ENCODE measurements around the gene INSYN2A.

Gene INSYN2A

DNA sequence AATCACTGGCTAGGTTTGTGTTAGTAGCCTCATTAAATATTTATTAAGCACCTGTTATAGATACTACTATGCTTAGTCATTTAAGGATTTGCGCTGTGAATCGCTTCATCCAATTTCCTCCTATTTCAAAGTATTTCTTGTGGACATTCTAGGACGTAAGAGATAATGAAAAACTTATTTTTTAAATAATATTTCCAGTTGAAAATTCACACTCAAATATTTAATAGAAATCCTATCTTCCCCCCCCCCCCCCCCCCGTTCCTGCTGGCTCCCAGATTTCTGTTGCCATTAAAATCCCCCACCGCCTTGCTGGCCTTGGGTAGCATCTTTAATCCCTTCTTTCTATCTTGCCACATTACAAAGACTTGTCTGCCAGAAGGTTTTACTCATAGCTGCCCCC, 6.0 kb downstream of the INSYN2A start:
- TF ChIP-seq, protein P1, sequence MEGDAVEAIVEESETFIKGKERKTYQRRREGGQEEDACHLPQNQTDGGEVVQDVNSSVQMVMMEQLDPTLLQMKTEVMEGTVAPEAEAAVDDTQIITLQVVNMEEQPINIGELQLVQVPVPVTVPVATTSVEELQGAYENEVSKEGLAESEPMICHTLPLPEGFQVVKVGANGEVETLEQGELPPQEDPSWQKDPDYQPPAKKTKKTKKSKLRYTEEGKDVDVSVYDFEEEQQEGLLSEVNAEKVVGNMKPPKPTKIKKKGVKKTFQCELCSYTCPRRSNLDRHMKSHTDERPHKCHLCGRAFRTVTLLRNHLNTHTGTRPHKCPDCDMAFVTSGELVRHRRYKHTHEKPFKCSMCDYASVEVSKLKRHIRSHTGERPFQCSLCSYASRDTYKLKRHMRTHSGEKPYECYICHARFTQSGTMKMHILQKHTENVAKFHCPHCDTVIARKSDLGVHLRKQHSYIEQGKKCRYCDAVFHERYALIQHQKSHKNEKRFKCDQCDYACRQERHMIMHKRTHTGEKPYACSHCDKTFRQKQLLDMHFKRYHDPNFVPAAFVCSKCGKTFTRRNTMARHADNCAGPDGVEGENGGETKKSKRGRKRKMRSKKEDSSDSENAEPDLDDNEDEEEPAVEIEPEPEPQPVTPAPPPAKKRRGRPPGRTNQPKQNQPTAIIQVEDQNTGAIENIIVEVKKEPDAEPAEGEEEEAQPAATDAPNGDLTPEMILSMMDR (IDR thresholded peaks at IDR 0.05; ENCODE audit: extremely low read depth, insufficient read depth, missing control alignments), result no peak
- in situ Hi-C loops (cut with MboI; ENCODE audit: low pct_unique_long_range_greater_than_20kb, low sequenced_read_pairs, unreplicated experiment), result no loop called here
- no peak for DNase-seq (ENCODE audit: low spot score)

- no peak for DNase-seq (ENCODE audit: low spot score)
- in situ Hi-C loops (cut with MboI; ENCODE audit: low pct_unique_long_range_greater_than_20kb, low sequenced_read_pairs, unreplicated experiment), result no loop called here
- TF ChIP-seq, protein P1 (IDR thresholded peaks at IDR 0.05; ENCODE audit: extremely low read depth, insufficient read depth, missing control alignments), result no peak
Measured at GRCh38 chr10:127189226-127189625, 7.2 kb downstream of the INSYN2A start.

DNA sequence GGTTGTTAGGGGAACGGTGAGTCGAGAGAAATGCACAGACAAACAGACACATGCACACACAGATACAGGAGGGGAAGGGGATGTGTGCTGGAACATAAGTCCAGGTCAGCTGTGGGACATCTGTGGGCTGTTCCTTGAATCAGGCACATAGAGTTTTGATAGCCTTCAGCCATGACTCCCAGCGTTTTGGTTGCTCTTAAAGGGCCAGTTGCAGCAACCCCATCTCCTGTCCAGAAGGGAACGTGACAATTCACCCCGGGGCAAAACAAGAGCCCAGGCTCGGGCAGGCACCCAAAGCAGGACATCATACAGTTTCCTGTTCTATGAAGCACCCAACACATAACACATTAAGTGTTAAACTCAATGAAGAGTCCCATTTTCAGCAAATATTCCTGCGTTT, 9.6 kb downstream of the INSYN2A start:
- in situ Hi-C loops (cut with MboI; ENCODE audit: low pct_unique_long_range_greater_than_20kb, low sequenced_read_pairs, unreplicated experiment), result no loop called here
- DNase-seq (ENCODE audit: low spot score), result no peak
- TF ChIP-seq, protein P1 (IDR thresholded peaks at IDR 0.05; ENCODE audit: extremely low read depth, insufficient read depth, missing control alignments), result no peak

DNA sequence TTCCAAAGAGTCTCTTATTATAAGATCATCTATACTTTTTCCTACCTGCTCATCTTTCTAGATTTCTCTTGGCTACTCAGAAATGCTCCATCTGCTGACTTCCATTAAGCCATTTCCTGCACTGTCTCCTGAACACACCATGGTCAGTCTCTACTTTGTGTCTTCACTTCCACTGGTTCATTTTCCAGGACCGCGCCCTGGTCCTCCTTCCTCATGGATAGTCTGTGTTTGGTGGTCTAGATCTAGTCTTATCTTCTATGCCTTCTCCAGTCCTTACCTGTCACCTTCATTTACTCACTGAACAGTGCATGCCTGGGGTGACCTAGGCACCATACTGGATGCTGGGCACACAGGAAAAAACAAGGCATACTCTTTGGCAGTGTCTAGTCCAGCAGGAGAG, 11.8 kb downstream of the INSYN2A start:
- TF ChIP-seq, protein P1 (IDR thresholded peaks at IDR 0.05; ENCODE audit: extremely low read depth, insufficient read depth, missing control alignments), result no peak
- in situ Hi-C loops (cut with MboI; ENCODE audit: low pct_unique_long_range_greater_than_20kb, low sequenced_read_pairs, unreplicated experiment), result no loop called here
- DNase-seq (ENCODE audit: low spot score), result no peak

DNA sequence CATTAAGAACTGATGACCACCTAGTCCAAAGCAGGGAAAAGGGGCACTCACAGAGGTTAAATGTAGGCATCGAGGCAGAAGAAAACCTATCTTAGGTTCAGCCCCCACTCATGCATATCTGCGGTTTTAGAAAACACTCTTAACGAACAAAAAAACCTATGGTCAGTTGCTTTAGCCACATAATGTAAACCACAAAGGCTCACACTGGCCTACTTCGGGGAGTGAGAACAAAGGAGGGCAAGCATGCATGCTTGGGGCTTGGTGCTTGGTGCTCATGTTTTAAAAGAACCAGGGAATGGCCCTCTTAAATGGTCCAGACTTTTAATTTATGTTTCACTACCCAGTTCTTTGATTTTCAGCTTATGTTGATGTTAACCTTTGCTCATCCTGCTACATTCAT, 14.2 kb downstream of the INSYN2A start:
- TF ChIP-seq, protein P1 (IDR thresholded peaks at IDR 0.05; ENCODE audit: extremely low read depth, insufficient read depth, missing control alignments), result no peak
- in situ Hi-C loops (cut with MboI; ENCODE audit: low pct_unique_long_range_greater_than_20kb, low sequenced_read_pairs, unreplicated experiment), result no loop called here
- no peak for DNase-seq (ENCODE audit: low spot score)

GRCh38 chr10:127179612-127180250, 16.7 kb downstream of the INSYN2A start:
- no peak for DNase-seq (ENCODE audit: low spot score)
- in situ Hi-C loops (cut with MboI; ENCODE audit: low pct_unique_long_range_greater_than_20kb, low sequenced_read_pairs, unreplicated experiment), result no loop called here
- TF ChIP-seq, protein P1 (IDR thresholded peaks at IDR 0.05; ENCODE audit: extremely low read depth, insufficient read depth, missing control alignments), result no peak

All from GM13977 (cell line).